Measurements from ENCODE around the gene COL23A1. TPM values are rescaled to one million over a fixed set of nuclear protein-coding genes. Genes with fewer than 3 reads are reported as not detected.

Gene COL23A1
- total RNA-seq, 1 experiment from 2014 or later: 0.18 TPM

DNA sequence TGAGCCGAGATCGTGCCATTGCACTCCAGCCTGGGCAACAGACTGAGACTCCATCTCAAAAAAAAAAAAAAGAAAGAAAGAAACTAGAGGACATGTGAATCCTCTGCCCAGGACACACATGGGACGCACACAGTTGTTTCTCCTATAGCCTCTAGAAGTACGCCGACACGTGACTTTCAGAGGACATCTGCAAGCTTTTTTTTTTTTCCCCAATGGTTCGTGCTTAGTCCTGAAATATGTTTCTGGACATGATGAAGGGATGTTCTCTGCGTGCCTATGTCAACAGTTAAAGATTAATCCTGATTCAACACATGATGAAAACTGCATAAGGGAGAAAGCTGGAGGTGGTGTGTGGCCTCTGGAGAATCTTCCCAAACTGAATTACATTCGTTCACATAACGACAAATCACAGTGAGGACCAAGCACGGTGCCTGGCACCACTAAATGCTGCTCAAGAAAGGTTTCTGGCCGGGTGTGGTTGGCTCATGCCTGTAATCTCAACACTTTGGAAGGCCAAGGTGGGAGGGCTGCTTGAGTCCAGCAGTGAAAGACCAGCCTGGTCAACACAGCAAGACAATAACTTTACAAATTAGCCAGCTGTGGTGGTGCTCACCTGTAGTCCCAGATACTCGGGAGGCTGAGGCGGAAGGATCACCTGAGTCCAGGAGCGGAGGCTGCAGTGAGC lies 9.8 kb downstream of the COL23A1 start:
- Histone ChIP-seq H3K9me3 (no peaks in the 10 kb centered on the region; the same call in 1 of the 2 replicates), H3K4me3 (ENCODE audit: low read depth, low read length) (no peak overlapping the region), H3K27me3 (replicated peaks; ENCODE audit: control insufficient read depth, insufficient read depth, low read length) (no peaks in the 10 kb centered on the region), H3K36me3 (ENCODE audit: control insufficient read depth, insufficient read depth, low read length) (no peaks in the 10 kb centered on the region), H3K4me1 (no peaks in the 10 kb centered on the region)
- intact Hi-C loops (cut with micrococcal nuclease; ENCODE audit: unreplicated experiment): no loop called here
- BruUV-seq (replicated peaks): no TSS peak
- DNase-seq: no peak
- POLR2A ChIA-PET: no interaction called here
- H3K4me3 Mint-ChIP-seq (ENCODE audit: unreplicated experiment): no peak overlapping the region
- H3K4me1 Mint-ChIP-seq (ENCODE audit: low read depth, unreplicated experiment): no peaks in the 10 kb centered on the region
- no peak overlapping the region for H3K27ac Mint-ChIP-seq (ENCODE audit: unreplicated experiment)
- H3K36me3 Mint-ChIP-seq (ENCODE audit: insufficient read depth, unreplicated experiment): no peaks in the 10 kb centered on the region
- TF ChIP-seq, protein P1, sequence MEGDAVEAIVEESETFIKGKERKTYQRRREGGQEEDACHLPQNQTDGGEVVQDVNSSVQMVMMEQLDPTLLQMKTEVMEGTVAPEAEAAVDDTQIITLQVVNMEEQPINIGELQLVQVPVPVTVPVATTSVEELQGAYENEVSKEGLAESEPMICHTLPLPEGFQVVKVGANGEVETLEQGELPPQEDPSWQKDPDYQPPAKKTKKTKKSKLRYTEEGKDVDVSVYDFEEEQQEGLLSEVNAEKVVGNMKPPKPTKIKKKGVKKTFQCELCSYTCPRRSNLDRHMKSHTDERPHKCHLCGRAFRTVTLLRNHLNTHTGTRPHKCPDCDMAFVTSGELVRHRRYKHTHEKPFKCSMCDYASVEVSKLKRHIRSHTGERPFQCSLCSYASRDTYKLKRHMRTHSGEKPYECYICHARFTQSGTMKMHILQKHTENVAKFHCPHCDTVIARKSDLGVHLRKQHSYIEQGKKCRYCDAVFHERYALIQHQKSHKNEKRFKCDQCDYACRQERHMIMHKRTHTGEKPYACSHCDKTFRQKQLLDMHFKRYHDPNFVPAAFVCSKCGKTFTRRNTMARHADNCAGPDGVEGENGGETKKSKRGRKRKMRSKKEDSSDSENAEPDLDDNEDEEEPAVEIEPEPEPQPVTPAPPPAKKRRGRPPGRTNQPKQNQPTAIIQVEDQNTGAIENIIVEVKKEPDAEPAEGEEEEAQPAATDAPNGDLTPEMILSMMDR (IDR thresholded peaks at IDR 0.05; ENCODE audit: insufficient read depth in 1 of 2, low read depth in 1 of 2, low read length in 1 of 2, severe bottlenecking in 1 of 2, unreplicated experiment in 1 of 2): no peak
- peaks cover 6% of the 10 kb centered on the region for H3K27me3 Mint-ChIP-seq (ENCODE audit: insufficient read depth, unreplicated experiment)
- CTCF ChIA-PET: no interaction called here
- no peaks in the 10 kb centered on the region for H3K9me3 Mint-ChIP-seq (ENCODE audit: unreplicated experiment)

DNA sequence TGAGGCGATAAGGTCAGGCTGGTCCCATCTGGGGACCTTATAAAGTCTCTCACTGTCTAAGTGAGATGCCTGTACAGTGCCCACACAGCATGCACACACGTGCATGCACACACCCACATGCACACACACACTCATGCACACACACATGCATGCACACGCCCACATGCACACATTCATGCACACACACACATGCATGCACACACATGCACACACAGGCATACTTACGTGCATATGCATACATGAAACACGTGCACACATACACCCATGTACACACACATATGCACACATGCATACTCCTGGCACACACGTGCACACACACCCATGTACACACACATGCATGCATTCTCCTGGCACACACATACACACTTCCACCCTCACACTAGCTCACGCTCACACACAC lies 12.2 kb downstream of the COL23A1 start:
- Histone ChIP-seq H3K9me3 (no peaks in the 10 kb centered on the region; the same call in 1 of the 2 replicates), H3K4me1 (no peaks in the 10 kb centered on the region), H3K36me3 (ENCODE audit: control insufficient read depth, insufficient read depth, low read length) (no peaks in the 10 kb centered on the region), H3K4me3 (ENCODE audit: low read depth, low read length) (no peak overlapping the region), H3K27me3 (replicated peaks; ENCODE audit: control insufficient read depth, insufficient read depth, low read length) (no peaks in the 10 kb centered on the region)
- no peak overlapping the region for H3K27ac Mint-ChIP-seq (ENCODE audit: unreplicated experiment)
- no peak for DNase-seq
- BruUV-seq (replicated peaks): no TSS peak
- H3K9me3 Mint-ChIP-seq (ENCODE audit: unreplicated experiment): peaks cover under 1% of the 10 kb centered on the region
- POLR2A ChIA-PET: no interaction called here
- no peaks in the 10 kb centered on the region for H3K36me3 Mint-ChIP-seq (ENCODE audit: insufficient read depth, unreplicated experiment)
- H3K27me3 Mint-ChIP-seq (ENCODE audit: insufficient read depth, unreplicated experiment): peaks cover 7% of the 10 kb centered on the region
- intact Hi-C loops (cut with micrococcal nuclease; ENCODE audit: unreplicated experiment): no loop called here
- CTCF ChIA-PET: no interaction called here
- no peaks in the 10 kb centered on the region for H3K4me1 Mint-ChIP-seq (ENCODE audit: low read depth, unreplicated experiment)
- TF ChIP-seq, protein P1 (IDR thresholded peaks at IDR 0.05; ENCODE audit: insufficient read depth in 1 of 2, low read depth in 1 of 2, low read length in 1 of 2, severe bottlenecking in 1 of 2, unreplicated experiment in 1 of 2): no peak
- no peak overlapping the region for H3K4me3 Mint-ChIP-seq (ENCODE audit: unreplicated experiment)

DNA sequence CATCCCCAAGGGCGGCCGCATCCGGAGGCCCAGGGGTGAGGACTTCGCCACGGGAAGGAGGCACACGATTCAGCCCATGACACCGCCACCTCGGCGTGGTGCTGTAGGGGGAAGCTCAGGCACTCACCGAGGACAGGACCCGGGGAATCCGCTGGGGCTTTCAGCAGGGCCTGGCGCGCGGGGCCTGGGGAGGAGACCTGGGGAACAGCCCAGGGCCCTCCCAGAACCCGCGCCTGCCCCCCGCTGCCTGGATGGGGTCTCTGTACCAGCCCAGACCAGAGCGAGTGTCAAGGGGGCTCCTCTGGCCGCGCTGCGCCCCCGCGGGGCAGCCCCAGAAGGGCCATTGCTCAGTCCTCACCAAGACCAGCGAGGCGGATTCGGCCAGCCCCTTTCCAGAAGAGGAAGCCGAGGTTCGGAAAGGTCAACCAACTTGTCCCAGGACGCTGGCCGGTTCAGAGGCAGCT lies 12.8 kb downstream of the COL23A1 start:
- H3K9me3 Mint-ChIP-seq (ENCODE audit: unreplicated experiment): peaks cover 6% of the 10 kb centered on the region
- Histone ChIP-seq H3K4me3 (ENCODE audit: low read depth, low read length) (no peak overlapping the region), H3K27me3 (replicated peaks; ENCODE audit: control insufficient read depth, insufficient read depth, low read length) (no peaks in the 10 kb centered on the region), H3K36me3 (ENCODE audit: control insufficient read depth, insufficient read depth, low read length) (no peaks in the 10 kb centered on the region), H3K9me3 (peaks cover 5% of the 10 kb centered on the region), H3K4me1 (no peaks in the 10 kb centered on the region)
- H3K36me3 Mint-ChIP-seq (ENCODE audit: insufficient read depth, unreplicated experiment): no peaks in the 10 kb centered on the region
- ChIA-PET CTCF (no interaction called here), POLR2A (no interaction called here)
- no peaks in the 10 kb centered on the region for H3K4me1 Mint-ChIP-seq (ENCODE audit: low read depth, unreplicated experiment)
- no peak for DNase-seq
- TF ChIP-seq, protein P1 (IDR thresholded peaks at IDR 0.05; ENCODE audit: insufficient read depth in 1 of 2, low read depth in 1 of 2, low read length in 1 of 2, severe bottlenecking in 1 of 2, unreplicated experiment in 1 of 2): no peak
- H3K27me3 Mint-ChIP-seq (ENCODE audit: insufficient read depth, unreplicated experiment): peaks cover 7% of the 10 kb centered on the region
- H3K27ac Mint-ChIP-seq (ENCODE audit: unreplicated experiment): no peak overlapping the region
- intact Hi-C loops (cut with micrococcal nuclease; ENCODE audit: unreplicated experiment): no loop called here
- BruUV-seq (replicated peaks): no TSS peak
- H3K4me3 Mint-ChIP-seq (ENCODE audit: unreplicated experiment): no peak overlapping the region

Data from Caco-2 (cell line).